Aorta (tissue), 5 donors: ENCODE data around the gene LMBR1. TPM values are rescaled to one million over a fixed set of nuclear protein-coding genes. Genes with fewer than 3 reads are reported as not detected.

ENCODE experiments used
- ATAC-seq: fragments of 200-7000 bp; cut with Tn5 transposase; one replicate; pipeline ENCODE4 v1.9.1; 2022; ENCODE audit warnings: moderate library complexity; ENCODE audit not compliant: low FRiP score
- DNase-seq, 2 donors: peaks; one replicate each; pipeline ENCODE4 v3.0.0-alpha.2; 2020
- H3K27ac ChIP-seq, 2 donors: one replicate each; pipeline ENCODE4 v1.5.1; 2013; ENCODE audit warnings: low read length in 2 of 2, mild to moderate bottlenecking in 2 of 2, moderate library complexity in 2 of 2, control low read depth in 1 of 2, inconsistent platforms in 1 of 2, low read depth in 1 of 2
- H3K27me3 ChIP-seq, 2 donors: one replicate each; pipeline ENCODE4 v1.6.1; 2013; ENCODE audit warnings: control low read depth in 1 of 2, low read length in 1 of 2, mild to moderate bottlenecking in 1 of 2, moderate library complexity in 1 of 2; ENCODE audit not compliant: insufficient read depth in 2 of 2, control insufficient read depth in 1 of 2
- H3K36me3 ChIP-seq, 2 donors: one replicate each; pipeline ENCODE4 v1.6.1; 2013; ENCODE audit warnings: control low read depth in 1 of 2, low read length in 1 of 2, mild to moderate bottlenecking in 1 of 2; ENCODE audit not compliant: insufficient read depth in 2 of 2, control insufficient read depth in 1 of 2
- H3K4me1 ChIP-seq, 2 donors: one replicate each; pipeline ENCODE4 v1.6.1; 2013; ENCODE audit warnings: low read length in 2 of 2, control low read depth in 1 of 2, mild to moderate bottlenecking in 1 of 2, moderate library complexity in 1 of 2; ENCODE audit not compliant: insufficient read depth in 2 of 2, control insufficient read depth in 1 of 2
- H3K4me3 ChIP-seq, 2 donors: one replicate each; pipeline ENCODE4 v1.5.1; 2013; ENCODE audit warnings: low read length in 2 of 2, control low read depth in 1 of 2, mild to moderate bottlenecking in 1 of 2
- H3K9me3 ChIP-seq: one replicate; pipeline ENCODE4 v1.6.1; 2013; ENCODE audit warnings: mild to moderate bottlenecking, low read length; ENCODE audit not compliant: control insufficient read depth
- WGBS, 2 donors: extraction: QIAGEN DNeasy Blood & Tissue Kit; methylation state at CpG; one replicate each; pipeline ENCODE4 v1.1.7; 2013; 5-methylcytosine and 5-hydroxymethylcytosine counted together
- intact Hi-C, 2 donors: fragments of 100-400 bp; cut with DNase I; formaldehyde crosslinking; loops; one replicate each; pipeline versions ENCODE4 v1.14.2 to v1.15.0; 2022
- polyA plus RNA-seq, 2 donors: library from polyadenylated mRNA; stranded (reverse); fragments of 200-250 nt; gene quantifications; one replicate each; pipeline ENCODE4 v1.2.3, GENCODE V29; 2013
- total RNA-seq, 2 donors: library from RNA; stranded (reverse); fragmentation: NEBNext Ultra II Directional; extraction: Animal tissue kit (Norgen Biotek cat#: 25700); gene quantifications; one replicate each; pipeline ENCODE4 v1.2.1, GENCODE V29; 2021
- donor health status: healthy with polysubstance abuse.
- donor health status: Bipolar disorder and iron deficiency.
- donor health status: DM: no; HTN: no; CAD: no.
- donor health status: DM: no; HTN: no; CAD: no.
- donor health status: DM: yes; HTN: yes; CAD: no.

Gene LMBR1
- total and polyA plus RNA-seq, 4 donors: 9.5 to 63.8 (median 36.5) TPM

DNA sequence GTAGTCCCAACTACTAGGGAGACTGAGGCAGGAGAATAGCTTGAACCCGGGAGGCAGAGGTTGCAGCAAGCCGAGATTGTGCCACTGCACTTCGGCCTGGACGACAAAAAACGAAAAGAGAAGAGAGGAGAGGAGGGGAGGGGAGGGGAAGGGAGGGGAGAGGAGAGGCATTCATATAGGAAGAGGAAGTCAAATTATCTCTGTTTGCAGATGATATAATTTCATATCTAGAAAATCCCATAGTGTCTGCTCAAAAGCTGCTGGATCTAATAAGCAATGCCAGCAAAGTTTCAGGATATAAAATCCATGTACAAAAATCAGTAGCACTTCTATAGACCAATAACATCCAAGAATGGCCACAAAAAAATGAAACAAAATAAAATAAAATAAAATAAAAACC, 120.3 kb downstream of the LMBR1 start:
- intact Hi-C loops: no loop called here
- 82 to 96% methylated on average over 5 of the region's 5 CpGs for WGBS, 2 donors

DNA sequence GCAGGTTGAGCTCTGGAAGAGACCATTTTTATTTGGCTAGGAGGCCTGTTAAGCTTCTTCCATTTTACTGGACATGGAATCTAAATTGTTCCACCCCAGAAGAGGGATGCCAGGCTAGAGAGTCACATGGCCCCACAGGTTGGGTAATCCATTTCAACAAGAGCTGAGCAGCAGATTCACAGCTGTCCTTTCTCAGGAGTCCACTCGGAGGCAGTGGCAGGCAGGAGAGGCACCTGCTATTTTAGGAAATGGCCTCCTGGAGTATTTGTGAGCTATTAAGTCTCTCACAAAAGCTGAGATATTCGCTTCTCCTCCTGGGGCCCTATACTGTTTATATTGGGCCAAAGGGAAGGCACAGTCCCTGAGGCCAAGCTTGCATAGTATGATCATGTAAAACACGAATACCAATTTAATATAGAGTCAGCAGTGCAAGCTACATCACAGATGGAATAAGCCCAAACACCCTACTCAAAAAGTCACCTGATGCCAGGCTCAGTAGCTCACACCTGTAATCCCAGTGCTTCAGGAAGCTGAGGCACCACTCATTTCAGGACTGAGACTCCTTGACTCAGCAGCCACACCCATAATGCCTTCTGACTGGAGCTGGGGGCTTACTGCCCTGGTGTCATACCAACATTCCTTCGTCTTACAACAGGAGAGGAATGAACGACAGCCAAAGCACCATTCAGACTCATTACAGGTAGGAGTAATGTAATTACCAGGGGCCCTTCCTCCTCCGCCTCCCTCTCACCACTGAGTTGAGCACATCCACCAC, 124.1 kb downstream of the LMBR1 start:
- ATAC-seq (no peak), DNase-seq (no peak)
- Histone ChIP-seq H3K36me3 (no peaks in the 10 kb centered on the region), H3K27ac (no peak overlapping the region), H3K9me3 (no peaks in the 10 kb centered on the region), H3K27me3 (no peaks in the 10 kb centered on the region), H3K4me1 (no peaks in the 10 kb centered on the region), H3K4me3 (no peak overlapping the region)
- WGBS, 2 donors: 92 to 93% methylated on average over 6 of the region's 6 CpGs
- intact Hi-C loops: no loop called here

More for the DNA sequence above, 120.3 kb downstream of the LMBR1 start:
- no peaks in the 10 kb centered on the region for H3K9me3 ChIP-seq
- no peaks in the 10 kb centered on the region for H3K36me3 ChIP-seq
- H3K4me1 ChIP-seq: no peaks in the 10 kb centered on the region
- no peak for ATAC-seq
- DNase-seq: no peak
- no peak overlapping the region for H3K27ac ChIP-seq
- no peak overlapping the region for H3K4me3 ChIP-seq
- H3K27me3 ChIP-seq: no peaks in the 10 kb centered on the region

DNA sequence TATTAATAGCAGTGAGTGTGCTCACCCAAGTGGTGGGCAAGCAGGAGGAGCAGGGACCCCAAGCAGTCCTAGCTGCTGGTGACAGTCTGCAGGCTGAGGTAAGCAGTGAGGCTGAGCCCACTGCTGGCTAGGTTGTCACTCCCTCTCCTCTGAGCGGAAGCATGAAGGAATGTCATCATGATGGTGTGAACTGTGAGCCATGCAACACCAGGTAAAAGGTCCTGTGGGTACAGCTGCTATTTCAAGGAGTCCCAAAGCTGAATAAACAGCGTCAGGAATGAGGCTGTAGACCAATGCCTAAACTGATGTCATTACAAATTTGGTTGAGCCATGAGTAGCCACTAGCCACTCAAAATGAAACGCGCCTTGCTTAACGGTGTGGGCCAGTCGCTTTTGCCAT, 126.3 kb downstream of the LMBR1 start:
- Histone ChIP-seq H3K27ac (no peak overlapping the region), H3K4me3 (no peak overlapping the region), H3K9me3 (no peaks in the 10 kb centered on the region), H3K27me3 (no peaks in the 10 kb centered on the region), H3K4me1 (no peaks in the 10 kb centered on the region), H3K36me3 (no peaks in the 10 kb centered on the region)
- DNase-seq: no peak
- intact Hi-C loops: no loop called here
- WGBS, 2 donors: 92 to 95% methylated on average over 6 of the region's 6 CpGs
- ATAC-seq: no peak

DNA sequence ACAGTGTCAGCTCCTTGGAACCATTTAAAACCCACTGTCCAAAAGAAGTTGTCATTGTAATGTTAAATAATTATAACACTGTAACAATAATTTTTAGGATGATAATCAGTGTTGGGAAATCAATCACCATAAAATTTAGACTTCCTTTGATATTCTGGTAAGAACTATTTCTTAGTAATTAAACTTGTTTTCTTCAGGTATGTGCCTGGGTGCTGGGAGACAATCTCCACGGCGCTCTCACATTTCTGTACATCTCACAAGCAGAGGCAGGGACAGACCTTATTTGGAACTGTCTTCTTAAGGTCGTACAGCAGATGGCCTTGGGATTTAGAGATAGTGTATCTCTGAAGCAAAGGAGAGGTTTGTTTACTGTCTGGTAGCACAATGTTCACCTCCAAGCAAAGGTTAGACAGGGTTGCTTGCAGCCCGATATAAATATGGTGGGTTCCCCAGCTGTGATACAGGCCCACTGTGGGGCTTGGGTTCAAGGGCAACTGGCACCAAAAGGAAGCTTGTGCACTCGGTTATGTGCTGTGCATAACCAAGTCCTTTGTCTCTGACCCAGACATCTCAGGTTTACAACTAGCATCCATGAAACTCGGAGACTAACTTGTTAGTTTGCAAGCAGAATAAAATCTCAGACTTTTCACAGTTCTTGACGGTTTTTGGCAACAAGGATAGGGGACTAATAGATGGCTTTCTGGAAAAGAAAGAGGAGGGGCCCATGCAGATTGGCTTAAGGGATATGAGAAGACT, 126.9 kb downstream of the LMBR1 start:
- H3K27me3 ChIP-seq: no peaks in the 10 kb centered on the region
- DNase-seq: no peak
- intact Hi-C loops: no loop called here
- ATAC-seq: no peak
- 79 to 86% methylated on average over 7 of the region's 7 CpGs for WGBS, 2 donors
- no peak overlapping the region for H3K4me3 ChIP-seq
- no peaks in the 10 kb centered on the region for H3K4me1 ChIP-seq
- H3K27ac ChIP-seq: no peak overlapping the region
- H3K9me3 ChIP-seq: no peaks in the 10 kb centered on the region
- no peaks in the 10 kb centered on the region for H3K36me3 ChIP-seq

DNA sequence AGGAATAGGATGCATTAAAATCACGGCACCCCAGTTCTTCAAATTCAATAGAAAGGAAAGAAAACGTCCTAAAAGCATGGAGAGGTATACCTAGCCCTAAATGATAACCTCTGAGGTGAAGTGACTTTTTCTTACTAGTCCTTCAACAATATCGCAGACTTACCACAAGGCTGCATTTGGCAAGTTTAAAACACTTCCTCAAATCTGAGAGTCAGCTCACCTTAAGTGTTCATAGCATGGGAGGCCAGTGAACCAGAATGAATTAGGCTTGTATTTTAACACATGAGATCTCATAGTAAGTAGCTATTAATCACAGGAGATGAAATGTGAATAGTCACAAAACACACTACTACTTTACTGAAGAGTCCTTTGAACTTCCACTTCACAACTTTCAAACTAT, 128.2 kb downstream of the LMBR1 start:
- no peak for ATAC-seq
- Histone ChIP-seq H3K27me3 (no peaks in the 10 kb centered on the region), H3K4me3 (no peak overlapping the region), H3K27ac (no peak overlapping the region), H3K36me3 (no peaks in the 10 kb centered on the region), H3K4me1 (no peaks in the 10 kb centered on the region), H3K9me3 (no peaks in the 10 kb centered on the region)
- DNase-seq: no peak
- 93 to 94% methylated on average over 3 of the region's 3 CpGs for WGBS, 2 donors
- intact Hi-C loops: no loop called here

DNA sequence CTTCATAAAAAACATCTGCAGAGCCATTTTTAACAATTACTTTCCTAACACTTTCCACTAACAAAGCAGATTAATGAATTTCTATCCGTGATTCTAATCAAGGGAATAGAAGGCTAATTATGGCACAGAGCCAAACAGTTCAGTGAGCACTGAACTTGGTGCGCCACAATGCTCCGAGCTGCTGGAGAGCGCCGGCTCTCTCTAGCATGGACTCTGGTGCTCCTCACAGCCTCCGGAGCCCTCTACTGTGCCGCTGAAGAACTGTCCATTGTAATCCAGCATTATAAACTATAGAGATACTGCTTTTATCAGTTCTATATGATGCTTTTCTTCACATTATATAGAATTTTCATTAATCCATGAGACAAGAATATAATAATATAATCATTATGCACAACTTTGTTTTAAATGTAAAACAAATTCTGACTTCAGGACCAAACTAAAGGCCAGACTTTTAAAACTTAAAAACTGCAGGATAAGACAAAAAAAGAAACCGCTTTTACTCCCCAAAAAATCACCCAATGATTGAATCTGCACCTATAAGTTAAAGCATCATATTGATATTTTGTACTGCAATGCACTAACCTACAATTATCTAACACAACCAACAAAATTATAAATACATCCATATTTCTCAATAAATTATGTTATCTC, 128.8 kb downstream of the LMBR1 start:
- intact Hi-C loops: no loop called here
- Histone ChIP-seq H3K4me3 (no peak overlapping the region), H3K36me3 (no peaks in the 10 kb centered on the region), H3K27ac (no peak overlapping the region), H3K9me3 (no peaks in the 10 kb centered on the region), H3K4me1 (no peaks in the 10 kb centered on the region), H3K27me3 (no peaks in the 10 kb centered on the region)
- DNase-seq (peak; percentile 59 to 77), ATAC-seq (peak; percentile 81)
- WGBS, 2 donors: 20 to 22% methylated on average over 8 of the region's 8 CpGs

DNA sequence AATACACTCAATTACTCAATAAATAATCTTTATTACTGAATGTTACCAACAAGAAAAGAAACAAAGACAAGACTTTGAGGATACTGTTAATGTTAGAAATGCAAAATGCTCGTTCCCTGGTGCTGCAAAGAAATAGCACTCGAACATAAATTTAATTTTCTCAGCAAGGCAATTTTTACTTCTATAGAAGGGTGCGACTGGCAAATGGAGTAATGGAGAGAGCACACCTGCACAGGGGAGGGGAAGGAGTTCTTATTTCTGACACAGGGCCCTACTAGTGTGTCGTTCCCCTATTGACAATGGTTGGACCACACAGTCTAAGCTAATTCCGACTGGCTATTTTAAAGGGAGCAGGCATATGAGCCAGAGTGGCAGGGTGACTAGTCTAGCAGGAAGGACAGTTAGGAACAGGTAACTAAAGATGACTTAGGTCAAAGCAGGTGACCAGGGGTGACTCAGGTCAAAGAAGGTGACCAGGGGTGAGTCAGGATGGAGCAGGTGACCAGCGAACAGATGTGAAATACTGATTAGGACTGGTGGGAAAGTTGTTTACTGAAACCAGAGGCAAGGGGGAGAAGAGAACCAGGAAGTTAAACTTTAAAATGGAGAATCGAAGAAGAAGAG, 133.3 kb downstream of the LMBR1 start:
- H3K4me1 ChIP-seq: no peaks in the 10 kb centered on the region
- no peaks in the 10 kb centered on the region for H3K9me3 ChIP-seq
- no peaks in the 10 kb centered on the region for H3K36me3 ChIP-seq
- no peaks in the 10 kb centered on the region for H3K27me3 ChIP-seq
- WGBS, 2 donors: 98 to 99% methylated on average over 7 of the region's 7 CpGs
- no peak overlapping the region for H3K27ac ChIP-seq
- DNase-seq: no peak
- intact Hi-C loops: no loop called here
- no peak overlapping the region for H3K4me3 ChIP-seq
- ATAC-seq: no peak

GRCh38 chr7:156759143-156759542, 133.8 kb downstream of the LMBR1 start:
- ATAC-seq (no peak), DNase-seq (no peak)
- no peaks in the 10 kb centered on the region for H3K36me3 ChIP-seq
- intact Hi-C loops: no loop called here
- 95 to 99% methylated on average over 2 of the region's 2 CpGs for WGBS, 2 donors
- H3K4me1 ChIP-seq: no peaks in the 10 kb centered on the region
- H3K9me3 ChIP-seq: no peaks in the 10 kb centered on the region
- H3K27ac ChIP-seq: no peak overlapping the region
- H3K4me3 ChIP-seq: no peak overlapping the region
- H3K27me3 ChIP-seq: no peaks in the 10 kb centered on the region
